IPS-NIHi7 (cell line): Measurements from ENCODE around the gene ITFG1.
"Not testable (repeated sequence)": the region's sequence is repeated elsewhere in the genome, so short reads cannot be mapped to it uniquely, and the experiment has no call there.

ENCODE experiments used
- DNase-seq: peaks from one replicate; pipeline ENCODE4 v3.0.0; 2012; ENCODE audit warnings: mixed read lengths; ENCODE audit errors: extremely low spot score

The ITFG1 gene

GRCh38 chr16:47473792-47474191 is 12.9 kb upstream of the ITFG1 start:
- no peak for DNase-seq

GRCh38 chr16:47473004-47473403 is 12.1 kb upstream of the ITFG1 start:
- DNase-seq = not testable (repeated sequence)

- no peak for DNase-seq
Measured at GRCh38 chr16:47470810-47471209, 9.9 kb upstream of the ITFG1 start.

- no peak for DNase-seq
Measured at GRCh38 chr16:47470211-47470610, 9.3 kb upstream of the ITFG1 start.

GRCh38 chr16:47469227-47469626 is 8.4 kb upstream of the ITFG1 start:
- DNase-seq = no peak

GRCh38 chr16:47468070-47468689 is 7.3 kb upstream of the ITFG1 start:
- DNase-seq = peak; percentile 17

- no peak for DNase-seq
Measured at GRCh38 chr16:47467501-47467900, 6.6 kb upstream of the ITFG1 start.

GRCh38 chr16:47465919-47466630 is 5.2 kb upstream of the ITFG1 start:
- DNase-seq = no peak

- no peak for DNase-seq
Measured at GRCh38 chr16:47463771-47464624, 3.1 kb upstream of the ITFG1 start.

GRCh38 chr16:47461598-47462266 is 869 bp upstream of the ITFG1 start:
- DNase-seq = peak; percentile 13

GRCh38 chr16:47460359-47460710 is 528 bp downstream of the ITFG1 start:
- peak; percentile 12 for DNase-seq

- DNase-seq = no peak
Measured at GRCh38 chr16:47459603-47460002, 1.3 kb downstream of the ITFG1 start.

- no peak for DNase-seq
Measured at GRCh38 chr16:47458331-47458730, 2.5 kb downstream of the ITFG1 start.

- no peak for DNase-seq
Measured at GRCh38 chr16:47449788-47450187, 11.1 kb downstream of the ITFG1 start.

- DNase-seq = no peak
Measured at GRCh38 chr16:47448830-47449575, 11.9 kb downstream of the ITFG1 start.

GRCh38 chr16:47446431-47446830 is 14.4 kb downstream of the ITFG1 start:
- no peak for DNase-seq

- DNase-seq = not testable (repeated sequence)
Measured at GRCh38 chr16:47442884-47443283, 18.0 kb downstream of the ITFG1 start.

- not testable (repeated sequence) for DNase-seq
Measured at GRCh38 chr16:47440066-47440465, 20.8 kb downstream of the ITFG1 start.

GRCh38 chr16:47434274-47434673 is 26.6 kb downstream of the ITFG1 start:
- not testable (repeated sequence) for DNase-seq

- DNase-seq = no peak
Measured at GRCh38 chr16:47431960-47432359, 28.9 kb downstream of the ITFG1 start.

GRCh38 chr16:47426806-47427205 is 34.1 kb downstream of the ITFG1 start:
- DNase-seq = no peak
